HEK293 (cell line): Measurements from ENCODE around the gene FLYWCH1.
A peak's percentile ranks its signal among the peaks of the same experiment; 100 is the strongest.

ENCODE experiments used
- CTCF ChIP-seq: fragments of 450-650 bp; formaldehyde crosslinking; IDR thresholded peaks from 2 replicates; pipeline ENCODE4 v1.5.1; 2016; ENCODE audit warnings: missing biosample characterization, missing genetic modification characterization
- HIC1 ChIP-seq: fragments of 450-650 bp; formaldehyde crosslinking; IDR thresholded peaks from 2 replicates; pipeline ENCODE4 v1.5.1; 2016; ENCODE audit warnings: missing biosample characterization, missing genetic modification characterization
- IKZF3 ChIP-seq: fragments of 450-650 bp; IDR thresholded peaks from 2 replicates; pipeline ENCODE4 v1.5.0; 2018; ENCODE audit warnings: missing biosample characterization, mild to moderate bottlenecking, missing genetic modification characterization, moderate library complexity
- INSM2 ChIP-seq: fragments of 450-650 bp; formaldehyde crosslinking; IDR thresholded peaks from 2 replicates; pipeline ENCODE4 v1.5.1; 2016; ENCODE audit warnings: missing biosample characterization, missing genetic modification characterization
- KLF1 ChIP-seq: fragments of 450-650 bp; formaldehyde crosslinking; IDR thresholded peaks from 2 replicates; pipeline ENCODE4 v1.5.1; 2016; ENCODE audit warnings: missing biosample characterization, missing genetic modification characterization
- KLF9 ChIP-seq: fragments of 450-650 bp; formaldehyde crosslinking; IDR thresholded peaks from 2 replicates; pipeline ENCODE4 v1.5.1; 2016; ENCODE audit warnings: missing biosample characterization, missing genetic modification characterization, low read depth
- MYNN ChIP-seq: fragments of 450-650 bp; formaldehyde crosslinking; IDR thresholded peaks from 2 replicates; pipeline ENCODE4 v1.5.1; 2016; ENCODE audit warnings: missing biosample characterization, missing genetic modification characterization, borderline replicate concordance
- PATZ1 ChIP-seq: fragments of 450-650 bp; formaldehyde crosslinking; IDR thresholded peaks from 2 replicates; pipeline ENCODE4 v1.5.1; 2016; ENCODE audit warnings: missing biosample characterization, missing genetic modification characterization
- PRDM1 ChIP-seq: fragments of 450-650 bp; formaldehyde crosslinking; IDR thresholded peaks from 2 replicates; pipeline ENCODE4; 2016; ENCODE audit warnings: missing biosample characterization, missing genetic modification characterization
- PRDM2 ChIP-seq: fragments of 450-650 bp; formaldehyde crosslinking; IDR thresholded peaks from 2 replicates; pipeline ENCODE4 v1.5.1; 2016; ENCODE audit warnings: missing biosample characterization, missing genetic modification characterization, borderline replicate concordance
- TRIM28 ChIP-seq: IDR thresholded peaks from 2 replicates; pipeline ENCODE4 v1.6.1; 2011; ENCODE audit warnings: low read length, control low read depth, borderline replicate concordance
- ZBTB10 ChIP-seq: fragments of 450-650 bp; formaldehyde crosslinking; IDR thresholded peaks from 2 replicates; pipeline ENCODE4 v1.5.1; 2016; ENCODE audit warnings: missing biosample characterization, missing genetic modification characterization
- ZBTB20 ChIP-seq: fragments of 450-650 bp; formaldehyde crosslinking; IDR thresholded peaks from 2 replicates; pipeline ENCODE4 v1.5.1; 2016; ENCODE audit warnings: missing biosample characterization, missing genetic modification characterization
- ZEB2 ChIP-seq: fragments of 450-650 bp; formaldehyde crosslinking; IDR thresholded peaks from 2 replicates; pipeline ENCODE4 v1.5.1; 2016; ENCODE audit warnings: missing biosample characterization, missing genetic modification characterization
- ZFP3 ChIP-seq: fragments of 450-650 bp; formaldehyde crosslinking; IDR thresholded peaks from 2 replicates; pipeline ENCODE4 v1.5.1; 2016; ENCODE audit warnings: low read depth, missing biosample characterization, missing genetic modification characterization
- ZNF2 ChIP-seq: fragments of 450-650 bp; formaldehyde crosslinking; IDR thresholded peaks from 2 replicates; pipeline ENCODE4 v1.5.1; 2016; ENCODE audit warnings: missing biosample characterization, missing genetic modification characterization
- ZNF335 ChIP-seq: fragments of 450-650 bp; formaldehyde crosslinking; conservative IDR thresholded peaks from 2 replicates; pipeline ENCODE4 v1.5.1; 2016; ENCODE audit warnings: missing biosample characterization, missing genetic modification characterization
- ZNF391 ChIP-seq: fragments of 450-650 bp; formaldehyde crosslinking; IDR thresholded peaks from 2 replicates; pipeline ENCODE4 v1.5.1; 2016; ENCODE audit warnings: low read depth, missing biosample characterization, missing genetic modification characterization, borderline replicate concordance
- ZNF548 ChIP-seq: fragments of 450-650 bp; formaldehyde crosslinking; IDR thresholded peaks from 2 replicates; pipeline ENCODE4 v1.5.1; 2016; ENCODE audit warnings: missing biosample characterization, missing genetic modification characterization
- ZNF561 ChIP-seq: fragments of 450-650 bp; IDR thresholded peaks from 2 replicates; pipeline ENCODE4 v1.5.1; 2018; ENCODE audit warnings: missing biosample characterization, missing genetic modification characterization, borderline replicate concordance
- ZNF654 ChIP-seq: fragments of 450-650 bp; formaldehyde crosslinking; IDR thresholded peaks from 2 replicates; pipeline ENCODE4 v1.5.1; 2016; ENCODE audit warnings: low read depth, missing biosample characterization, missing genetic modification characterization
- ZNF660 ChIP-seq: fragments of 450-650 bp; IDR thresholded peaks from 2 replicates; pipeline ENCODE4 v1.5.1; 2018; ENCODE audit warnings: missing biosample characterization, mild to moderate bottlenecking, missing genetic modification characterization
- ZNF670 ChIP-seq: fragments of 450-650 bp; formaldehyde crosslinking; IDR thresholded peaks from 2 replicates; pipeline ENCODE4 v1.5.1; 2016; ENCODE audit warnings: missing biosample characterization, missing genetic modification characterization, low read depth
- ZSCAN30 ChIP-seq: fragments of 450-650 bp; IDR thresholded peaks from 2 replicates; pipeline ENCODE4 v1.5.1; 2018; ENCODE audit warnings: missing biosample characterization, mild to moderate bottlenecking, missing genetic modification characterization, moderate library complexity

Gene FLYWCH1

GRCh38 chr16:2983706-2984136 is 72.0 kb downstream of the FLYWCH1 start (continued):
- TF ChIP-seq ZNF391 (tag by site-specific recombination) (peak; percentile 26; the same call in 1 of the 2 replicates), ZBTB20 (tag by site-specific recombination) (peak; percentile 29; the same call in 1 of the 2 replicates), KLF9 (tag by site-specific recombination) (no peak), ZFP3 (tag by site-specific recombination) (no peak), KLF1 (tag by site-specific recombination) (peak; percentile 95), MYNN (tag by site-specific recombination) (no peak), ZSCAN30 (tag by site-specific recombination) (peak; percentile 87), PATZ1 (tag by site-specific recombination) (0 out of 2 replicates have a peak, but pooled peaks have one; percentile 20), HIC1 (tag by site-specific recombination) (peak; percentile 27; the same call in 1 of the 2 replicates), ZNF335 (peak; percentile 96), ZNF660 (tag by site-specific recombination) (peak; percentile 86), PRDM2 (no peak), ZNF2 (peak; percentile 53), ZNF561 (tag by site-specific recombination) (peak; percentile 82; the same call in 1 of the 2 replicates), TRIM28 (no peak), PRDM1 (tag by site-specific recombination) (peak; percentile 77), INSM2 (tag by site-specific recombination) (0 out of 2 replicates have a peak, but pooled peaks have one; percentile 21), ZBTB10 (no peak), IKZF3 (peak; percentile 88), ZEB2 (tag by site-specific recombination) (0 out of 2 replicates have a peak, but pooled peaks have one; percentile 42), CTCF (tag by site-specific recombination) (peak; percentile 60; the same call in 1 of the 2 replicates), ZNF654 (tag by site-specific recombination) (peak; percentile 46), ZNF548 (tag by site-specific recombination) (no peak), ZNF670 (tag by site-specific recombination) (no peak)
